ENCODE results near the gene KRTAP12-3. TPM values are rescaled to one million over a fixed set of nuclear protein-coding genes. Genes with fewer than 3 reads are reported as not detected.
"Not testable (repeated sequence)": the region's sequence is repeated elsewhere in the genome, so short reads cannot be mapped to it uniquely, and the experiment has no call there.

The KRTAP12-3 gene
- polyA plus RNA-seq, 1 experiment: not detected

DNA sequence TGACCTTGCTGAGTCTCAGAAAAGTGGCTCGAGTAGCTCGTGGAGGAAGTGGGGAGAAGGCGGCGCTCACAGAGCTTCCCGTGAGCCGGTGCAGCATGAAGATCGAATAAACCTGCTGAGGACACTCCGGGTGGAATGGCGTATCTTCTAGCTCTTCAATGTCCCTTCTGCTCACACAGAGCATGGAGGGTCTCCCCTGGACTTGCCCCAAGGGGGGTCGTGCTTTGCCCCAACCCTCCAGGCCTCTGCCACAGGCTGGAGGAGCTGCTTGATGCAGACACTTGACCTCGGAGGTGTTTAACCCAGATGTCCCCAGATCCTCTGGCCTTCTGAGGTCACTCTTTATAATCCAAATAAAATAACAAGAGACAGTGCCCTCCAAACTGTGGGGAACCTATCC, 37.0 kb downstream of the KRTAP12-3 start:
- TF ChIP-seq, protein P1, sequence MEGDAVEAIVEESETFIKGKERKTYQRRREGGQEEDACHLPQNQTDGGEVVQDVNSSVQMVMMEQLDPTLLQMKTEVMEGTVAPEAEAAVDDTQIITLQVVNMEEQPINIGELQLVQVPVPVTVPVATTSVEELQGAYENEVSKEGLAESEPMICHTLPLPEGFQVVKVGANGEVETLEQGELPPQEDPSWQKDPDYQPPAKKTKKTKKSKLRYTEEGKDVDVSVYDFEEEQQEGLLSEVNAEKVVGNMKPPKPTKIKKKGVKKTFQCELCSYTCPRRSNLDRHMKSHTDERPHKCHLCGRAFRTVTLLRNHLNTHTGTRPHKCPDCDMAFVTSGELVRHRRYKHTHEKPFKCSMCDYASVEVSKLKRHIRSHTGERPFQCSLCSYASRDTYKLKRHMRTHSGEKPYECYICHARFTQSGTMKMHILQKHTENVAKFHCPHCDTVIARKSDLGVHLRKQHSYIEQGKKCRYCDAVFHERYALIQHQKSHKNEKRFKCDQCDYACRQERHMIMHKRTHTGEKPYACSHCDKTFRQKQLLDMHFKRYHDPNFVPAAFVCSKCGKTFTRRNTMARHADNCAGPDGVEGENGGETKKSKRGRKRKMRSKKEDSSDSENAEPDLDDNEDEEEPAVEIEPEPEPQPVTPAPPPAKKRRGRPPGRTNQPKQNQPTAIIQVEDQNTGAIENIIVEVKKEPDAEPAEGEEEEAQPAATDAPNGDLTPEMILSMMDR (IDR thresholded peaks at IDR 0.05; ENCODE audit: insufficient read depth, low read depth, low read length): no peak
- ChIA-PET CTCF (no interaction called here), POLR2A (no interaction called here)
- DNase-seq (ENCODE audit: low read depth): no peak
- Histone ChIP-seq H3K4me3 (ENCODE audit: low read depth, low read length) (no peak overlapping the region), H3K36me3 (ENCODE audit: control insufficient read depth, insufficient read depth, low read length) (no peaks in the 10 kb centered on the region), H3K27me3 (ENCODE audit: control insufficient read depth, insufficient read depth, low read length) (peaks cover 10% of the 10 kb centered on the region)

DNA sequence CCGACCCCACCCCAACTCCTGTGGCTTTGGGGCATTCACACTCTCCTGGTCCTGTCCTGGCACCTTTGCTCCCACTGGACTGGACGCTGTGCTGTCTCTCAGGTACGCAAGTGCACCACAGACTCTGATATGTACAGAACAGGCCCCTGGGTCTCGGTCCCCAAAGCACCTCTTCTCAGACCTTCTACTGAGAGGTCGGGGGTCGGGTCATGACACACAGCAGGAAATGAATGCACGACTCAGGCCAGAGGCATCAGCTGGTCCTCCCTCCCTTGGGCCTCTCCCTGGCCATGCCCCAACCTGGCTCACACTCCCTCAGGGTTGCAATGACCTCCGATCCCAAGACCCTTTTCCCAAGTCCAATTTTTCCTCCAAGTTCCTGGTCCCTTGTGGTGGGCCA, 37.5 kb downstream of the KRTAP12-3 start:
- Histone ChIP-seq H3K36me3 (ENCODE audit: control insufficient read depth, insufficient read depth, low read length) (no peaks in the 10 kb centered on the region), H3K27me3 (ENCODE audit: control insufficient read depth, insufficient read depth, low read length) (peaks cover 10% of the 10 kb centered on the region), H3K4me3 (ENCODE audit: low read depth, low read length) (no peak overlapping the region)
- TF ChIP-seq, protein P1 (IDR thresholded peaks at IDR 0.05; ENCODE audit: insufficient read depth, low read depth, low read length): no peak
- POLR2A ChIA-PET: no interaction called here
- DNase-seq (ENCODE audit: low read depth): no peak
- CTCF ChIA-PET: no interaction called here

DNA sequence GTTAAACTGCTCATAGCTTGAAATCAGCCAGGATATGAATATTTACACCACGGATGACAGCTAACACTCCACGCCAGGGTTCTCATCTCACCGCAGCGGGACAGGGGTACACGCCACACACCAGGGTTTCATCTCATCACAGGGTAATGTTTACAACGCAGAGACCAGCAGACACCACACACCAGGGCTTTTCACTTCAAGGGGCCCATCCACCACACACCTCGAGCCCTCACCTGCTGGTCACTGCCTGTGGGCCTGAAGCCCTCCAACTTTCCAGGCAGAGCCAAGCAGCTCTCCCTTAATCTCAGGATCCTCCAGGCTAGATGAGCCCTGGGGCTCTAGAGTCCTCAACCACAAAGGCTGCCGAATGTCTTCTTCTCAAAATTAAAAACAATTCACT, 37.9 kb downstream of the KRTAP12-3 start:
- TF ChIP-seq, protein P1 (IDR thresholded peaks at IDR 0.05; ENCODE audit: insufficient read depth, low read depth, low read length): no peak
- Histone ChIP-seq H3K4me3 (ENCODE audit: low read depth, low read length) (no peak overlapping the region), H3K36me3 (ENCODE audit: control insufficient read depth, insufficient read depth, low read length) (no peaks in the 10 kb centered on the region), H3K27me3 (ENCODE audit: control insufficient read depth, insufficient read depth, low read length) (peaks cover 12% of the 10 kb centered on the region)
- ChIA-PET POLR2A (no interaction called here), CTCF (no interaction called here)
- no peak for DNase-seq (ENCODE audit: low read depth)

DNA sequence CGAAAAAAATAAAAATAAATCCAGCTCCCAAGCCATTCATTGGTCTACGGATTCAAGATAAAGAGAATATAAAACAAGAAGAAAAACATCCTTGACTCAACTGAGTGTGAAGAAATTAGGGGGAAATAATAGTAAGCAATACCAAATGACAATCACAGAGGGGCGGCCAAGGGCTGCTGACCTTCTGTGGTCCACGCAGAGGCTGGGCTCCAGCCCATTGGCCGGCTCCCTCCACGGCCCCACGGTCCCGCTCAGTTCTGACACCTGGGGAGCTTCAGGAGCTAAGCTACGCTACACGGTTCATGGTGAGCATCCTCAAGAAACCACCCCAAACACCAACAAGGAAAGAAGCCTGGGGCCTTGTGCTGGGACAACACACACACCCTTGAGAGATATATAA, 38.8 kb downstream of the KRTAP12-3 start:
- Histone ChIP-seq H3K4me3 (ENCODE audit: low read depth, low read length) (no peak overlapping the region), H3K27me3 (ENCODE audit: control insufficient read depth, insufficient read depth, low read length) (peaks cover 14% of the 10 kb centered on the region), H3K36me3 (ENCODE audit: control insufficient read depth, insufficient read depth, low read length) (no peaks in the 10 kb centered on the region)
- ChIA-PET CTCF (no interaction called here), POLR2A (no interaction called here)
- no peak for DNase-seq (ENCODE audit: low read depth)
- TF ChIP-seq, protein P1 (IDR thresholded peaks at IDR 0.05; ENCODE audit: insufficient read depth, low read depth, low read length): no peak

DNA sequence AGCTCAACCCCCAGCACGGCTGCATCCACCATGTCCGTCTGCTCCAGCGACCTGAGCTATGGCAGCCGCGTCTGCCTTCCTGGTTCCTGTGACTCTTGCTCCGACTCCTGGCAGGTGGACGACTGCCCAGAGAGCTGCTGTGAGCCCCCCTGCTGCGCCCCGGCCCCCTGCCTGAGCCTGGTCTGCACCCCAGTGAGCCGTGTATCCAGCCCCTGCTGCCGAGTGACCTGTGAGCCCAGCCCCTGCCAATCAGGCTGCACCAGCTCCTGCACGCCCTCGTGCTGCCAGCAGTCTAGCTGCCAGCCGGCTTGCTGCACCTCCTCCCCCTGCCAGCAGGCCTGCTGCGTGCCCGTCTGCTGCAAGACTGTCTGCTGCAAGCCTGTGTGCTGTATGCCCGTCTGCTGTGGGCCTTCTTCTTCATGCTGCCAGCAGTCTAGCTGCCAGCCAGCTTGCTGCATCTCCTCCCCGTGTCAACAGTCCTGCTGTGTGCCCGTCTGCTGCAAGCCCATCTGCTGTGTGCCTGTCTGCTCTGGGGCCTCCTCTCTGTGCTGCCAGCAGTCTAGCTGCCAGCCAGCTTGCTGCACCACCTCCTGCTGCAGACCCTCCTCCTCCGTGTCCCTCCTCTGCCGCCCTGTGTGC, 39.6 kb downstream of the KRTAP12-3 start, which contains the start of gene KRTAP10-12:
TSS of gene KRTAP10-12 (plus strand) at position 1 of the 639 bp plus-strand sequence. CDS start at position 31, 30 bp downstream.
- H3K36me3 ChIP-seq (ENCODE audit: control insufficient read depth, insufficient read depth, low read length); POLR2A ChIA-PET; CTCF ChIA-PET; H3K4me3 ChIP-seq (ENCODE audit: low read depth, low read length); DNase-seq (ENCODE audit: low read depth): not testable (repeated sequence)
- H3K27me3 ChIP-seq (ENCODE audit: control insufficient read depth, insufficient read depth, low read length): peaks cover 17% of the 10 kb centered on the region
